B cell (primary cell): ENCODE measurements around the gene CCDC107. TPM values are rescaled to one million over a fixed set of nuclear protein-coding genes. Genes with fewer than 3 reads are reported as not detected.

Source experiments
- ATAC-seq: fragments of 200-7000 bp; cut with Tn5 transposase; one replicate; pipeline ENCODE4 v1.10.0; 2021; ENCODE audit warnings: low read depth, mild to moderate bottlenecking, moderate number of reproducible peaks, moderate library complexity
- CTCF ChIA-PET: fragments of 350-600 bp; sonication (Branson Sonifier 250); formaldehyde crosslinking; loops from one replicate; lab custom pipeline; 2021; ENCODE audit warnings: antibody characterized with exemption, inconsistent platforms; lab: Charles Lee
- POLR2A ChIA-PET: fragments of 350-600 bp; sonication (Branson Sonifier 250); formaldehyde crosslinking; loops from one replicate; lab custom pipeline; 2021; ENCODE audit warnings: antibody characterized with exemption; lab: Charles Lee
- DNase-seq: peaks from one replicate; pipeline ENCODE4 v3.0.0; 2013
- H2AFZ ChIP-seq: 2 replicates; pipeline ENCODE4 v1.6.1; 2012; ENCODE audit warnings: mild to moderate bottlenecking, low read depth, low read length; ENCODE audit not compliant: insufficient read depth, poor library complexity, severe bottlenecking
- H3K27ac ChIP-seq, 2 donors: 1 replicate in 1 of 2; 2 replicates in 1 of 2; pipeline ENCODE4 v1.5.1; 2012 to 2013; ENCODE audit warnings: low read length in 2 of 2, mild to moderate bottlenecking in 2 of 2, moderate library complexity in 1 of 2
- H3K27me3 ChIP-seq, 4 experiments: fragments of 200-600 bp in 1 of 4; sonication (generic) in 1 of 4; replicated peaks in 1 of 4; 1 replicate in 2 of 4; 2 replicates in 2 of 4; pipeline versions ENCODE4 v1.6.1 to v1.7.0; 2013 to 2016; ENCODE audit warnings: low read length in 3 of 4, mild to moderate bottlenecking in 2 of 4, mixed read lengths in 1 of 4, moderate library complexity in 1 of 4; ENCODE audit not compliant: insufficient read depth in 4 of 4, control insufficient read depth in 3 of 4; ENCODE audit errors: control extremely low read depth in 1 of 4
- H3K36me3 ChIP-seq, 2 experiments: replicated peaks in 1 of 2; 1 replicate in 1 of 2; 2 replicates in 1 of 2; pipeline versions ENCODE4 v1.6.1 to v1.7.1; 2013; ENCODE audit warnings: low read length in 1 of 2; ENCODE audit not compliant: insufficient read depth in 2 of 2, control insufficient read depth in 1 of 2; ENCODE audit errors: control extremely low read depth in 1 of 2, extremely low read depth in 1 of 2
- H3K4me1 ChIP-seq, 2 donors: fragments of 200-600 bp in 1 of 2; sonication (generic) in 1 of 2; 1 replicate in 1 of 2; 2 replicates in 1 of 2; pipeline versions ENCODE4 v1.5.1 to v1.6.1; 2013 to 2017; ENCODE audit warnings: low read length in 2 of 2; ENCODE audit not compliant: control insufficient read depth in 2 of 2, insufficient read depth in 2 of 2
- H3K4me2 ChIP-seq: replicated peaks from 2 replicates; pipeline ENCODE3; 2012; ENCODE audit warnings: mild to moderate bottlenecking, low read depth, low read length; ENCODE audit not compliant: poor library complexity, severe bottlenecking
- H3K4me3 ChIP-seq, 5 experiments: fragments of 200-600 bp in 1 of 5; sonication (generic) in 1 of 5; 1 replicate in 3 of 5; 2 replicates in 2 of 5; pipeline versions ENCODE4 v1.5.1 to v1.7.0; 2011 to 2016; ENCODE audit warnings: low read length in 4 of 5, mild to moderate bottlenecking in 4 of 5, low read depth in 2 of 5, control low read depth in 1 of 5, moderate library complexity in 1 of 5; ENCODE audit not compliant: insufficient read depth in 1 of 5; ENCODE audit errors: control extremely low read depth in 1 of 5, extremely low read depth in 1 of 5
- H3K79me2 ChIP-seq: fragments of 200-600 bp; sonication (generic); one replicate; pipeline ENCODE4 v1.6.0; 2016; ENCODE audit warnings: low read length; ENCODE audit not compliant: control insufficient read depth, insufficient read depth
- H3K9ac ChIP-seq: fragments of 200-600 bp; sonication (generic); 2 replicates; pipeline ENCODE4 v1.6.1; 2017; ENCODE audit warnings: mild to moderate bottlenecking, low read length, moderate library complexity
- H3K9me3 ChIP-seq, 3 donors: one replicate each; pipeline versions ENCODE4 v1.6.1 to v1.7.1; 2013; ENCODE audit warnings: low read length in 2 of 3; ENCODE audit not compliant: control insufficient read depth in 2 of 3, insufficient read depth in 1 of 3; ENCODE audit errors: control extremely low read depth in 1 of 3
- H4K20me1 ChIP-seq: 2 replicates; pipeline ENCODE4 v1.6.0; 2012; ENCODE audit warnings: mild to moderate bottlenecking, low read length; ENCODE audit not compliant: insufficient read depth, control insufficient read depth, poor library complexity, severe bottlenecking
- H3K27ac Mint-ChIP-seq: one replicate; pipeline ENCODE4 v1.8.0; 2021; ENCODE audit warnings: mixed read lengths
- H3K27me3 Mint-ChIP-seq: one replicate; pipeline ENCODE4 v1.8.0; 2021; ENCODE audit warnings: mixed read lengths
- H3K4me1 Mint-ChIP-seq: one replicate; pipeline ENCODE4 v1.8.0; 2021; ENCODE audit warnings: mixed read lengths
- H3K4me3 Mint-ChIP-seq: one replicate; pipeline ENCODE4 v1.8.0; 2021; ENCODE audit warnings: mixed read lengths
- H3K9me3 Mint-ChIP-seq: one replicate; pipeline ENCODE4 v1.8.0; 2022; ENCODE audit warnings: mixed read lengths; ENCODE audit not compliant: insufficient read depth
- EZH2 ChIP-seq: IDR thresholded peaks from 2 replicates; pipeline ENCODE4 v1.6.1; 2012; ENCODE audit warnings: borderline replicate concordance, low read depth, mild to moderate bottlenecking, moderate library complexity, low read length; ENCODE audit not compliant: insufficient read depth, poor library complexity, severe bottlenecking
- WGBS: methylation state at CpG from one replicate; pipeline ENCODE4 v1.1.5; 2013; ENCODE audit warnings: missing lambda C conversion rate; ENCODE audit not compliant: insufficient coverage; 5-methylcytosine and 5-hydroxymethylcytosine counted together
- intact Hi-C: fragments of 100-400 bp; cut with micrococcal nuclease; formaldehyde crosslinking; loops from one replicate; pipeline ENCODE4 v1.10.0; 2022
- polyA plus RNA-seq: library from polyadenylated mRNA; depleted of rRNA; stranded (reverse); fragments of >200 nt; gene quantifications from 2 replicates; pipeline ENCODE4 v1.2.3, GENCODE V29; 2012
- total RNA-seq, 2 donors: library from RNA; stranded (reverse); fragments of 120-200 nt in 1 of 2; gene quantifications; 1 replicate in 1 of 2; 2 replicates in 1 of 2; pipeline versions ENCODE4 v1.2.3 to v1.2.4, GENCODE V29; 2013 to 2022
- TF ChIP-seq, protein P1 (sequence below): fragments of 200-600 bp; IDR thresholded peaks from one replicate; pipeline ENCODE4 v1.8.0; 2022; ENCODE audit warnings: antibody characterized with exemption, mild to moderate bottlenecking

Gene CCDC107
- total and polyA plus RNA-seq, 2 donors (not counting 1 experiment from before 2014, with no cell fraction given) = 22.5 to 33.8 TPM

DNA sequence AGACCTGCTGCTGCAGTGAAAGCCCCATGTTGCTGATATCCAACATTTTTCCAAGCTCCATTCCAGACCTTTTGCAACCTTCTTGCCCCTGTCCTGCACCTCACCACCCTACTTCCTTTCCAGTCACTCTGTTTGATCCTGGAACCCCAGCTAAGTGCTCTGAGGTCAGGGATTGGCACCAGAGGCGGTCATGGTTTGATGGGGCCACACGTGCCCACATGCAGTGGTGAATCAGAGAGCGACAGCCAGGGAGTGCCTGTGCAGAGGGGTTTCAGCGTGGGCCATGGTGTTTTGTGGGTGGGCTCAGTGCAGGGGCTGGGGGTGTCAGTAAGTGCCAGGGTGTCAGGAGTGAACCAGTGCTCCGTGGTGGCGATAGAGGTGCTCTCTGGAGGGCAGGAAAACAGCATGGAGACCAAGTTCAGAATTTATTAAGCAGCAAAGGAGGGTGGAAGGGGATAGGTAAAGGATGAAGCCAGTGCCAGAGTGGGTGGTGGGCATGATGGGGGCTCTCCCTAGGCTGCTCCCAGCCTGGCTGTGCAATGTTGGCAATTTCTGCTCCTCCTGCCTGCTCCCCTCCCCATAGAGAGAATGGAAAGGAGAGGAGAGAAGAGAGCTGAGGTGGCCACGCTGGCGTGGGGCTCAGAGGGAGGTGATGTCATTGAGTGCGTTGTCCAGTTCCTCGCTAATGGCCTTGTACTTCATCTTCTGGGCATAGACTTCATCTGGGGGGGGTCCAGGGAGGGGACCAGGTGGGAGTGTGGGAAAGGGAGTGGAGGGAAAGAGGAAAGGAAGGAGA is 24.6 kb downstream of the CCDC107 start:
- ATAC-seq (no peak), DNase-seq (no peak)
- Mint-ChIP-seq H3K27me3 (no peaks in the 10 kb centered on the region), H3K4me3 (no peak overlapping the region), H3K27ac (peak overlapping the region; percentile 12), H3K4me1 (peaks cover 18% of the 10 kb centered on the region), H3K9me3 (no peaks in the 10 kb centered on the region)
- Histone ChIP-seq H3K79me2 (no peaks in the 10 kb centered on the region), H3K9ac (no peak overlapping the region), H3K27ac (no peak overlapping the region), H3K27me3 (no peaks in the 10 kb centered on the region), H3K36me3 (no peaks in the 10 kb centered on the region), H3K4me3 (no peak overlapping the region), H2AFZ (no peak overlapping the region), H4K20me1 (no peaks in the 10 kb centered on the region), H3K9me3 (no peaks in the 10 kb centered on the region), H3K4me1 (peaks cover 14 to 20% of the 10 kb centered on the region in 2 donors), H3K4me2 (no peak overlapping the region)
- POLR2A ChIA-PET = no interaction called here
- intact Hi-C loops = no loop called here
- CTCF ChIA-PET = interaction anchor here (7.6 kb wide), 1 partner anchor 12 kb away, joined by 82 read pairs; no protein-coding TSS in a partner anchor
- TF ChIP-seq, protein P1, sequence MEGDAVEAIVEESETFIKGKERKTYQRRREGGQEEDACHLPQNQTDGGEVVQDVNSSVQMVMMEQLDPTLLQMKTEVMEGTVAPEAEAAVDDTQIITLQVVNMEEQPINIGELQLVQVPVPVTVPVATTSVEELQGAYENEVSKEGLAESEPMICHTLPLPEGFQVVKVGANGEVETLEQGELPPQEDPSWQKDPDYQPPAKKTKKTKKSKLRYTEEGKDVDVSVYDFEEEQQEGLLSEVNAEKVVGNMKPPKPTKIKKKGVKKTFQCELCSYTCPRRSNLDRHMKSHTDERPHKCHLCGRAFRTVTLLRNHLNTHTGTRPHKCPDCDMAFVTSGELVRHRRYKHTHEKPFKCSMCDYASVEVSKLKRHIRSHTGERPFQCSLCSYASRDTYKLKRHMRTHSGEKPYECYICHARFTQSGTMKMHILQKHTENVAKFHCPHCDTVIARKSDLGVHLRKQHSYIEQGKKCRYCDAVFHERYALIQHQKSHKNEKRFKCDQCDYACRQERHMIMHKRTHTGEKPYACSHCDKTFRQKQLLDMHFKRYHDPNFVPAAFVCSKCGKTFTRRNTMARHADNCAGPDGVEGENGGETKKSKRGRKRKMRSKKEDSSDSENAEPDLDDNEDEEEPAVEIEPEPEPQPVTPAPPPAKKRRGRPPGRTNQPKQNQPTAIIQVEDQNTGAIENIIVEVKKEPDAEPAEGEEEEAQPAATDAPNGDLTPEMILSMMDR = no peak
- TF ChIP-seq EZH2 = no peak
- WGBS = 93% methylated on average over 8 of the region's 10 CpGs

DNA sequence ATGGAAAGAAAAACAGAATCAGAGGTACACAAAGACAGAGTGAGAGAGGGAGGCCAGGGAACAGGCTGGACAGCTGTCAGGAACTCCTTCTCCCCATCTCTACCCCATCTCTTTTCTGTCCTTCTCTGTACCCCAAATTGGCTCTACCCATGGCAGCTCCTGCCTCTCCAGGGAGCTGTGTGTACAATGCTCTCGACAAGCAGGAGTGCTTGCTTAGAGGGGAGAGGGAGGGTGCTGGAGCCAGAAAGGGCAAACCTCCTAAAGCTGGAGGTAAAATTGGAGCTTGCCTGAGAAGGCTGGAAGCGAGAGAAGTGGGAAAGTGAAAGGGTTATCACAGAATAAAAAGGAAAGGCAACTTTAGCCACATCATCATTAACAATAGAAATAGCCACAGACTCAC is 25.2 kb downstream of the CCDC107 start:
- DNase-seq (no peak), ATAC-seq (no peak)
- 40% methylated on average over 1 of the region's 2 CpGs for WGBS
- TF ChIP-seq EZH2 = no peak
- TF ChIP-seq, protein P1 = no peak
- Histone ChIP-seq H3K9me3 (no peaks in the 10 kb centered on the region), H3K4me1 (peaks cover 14 to 20% of the 10 kb centered on the region in 2 donors), H3K9ac (no peak overlapping the region), H4K20me1 (no peaks in the 10 kb centered on the region), H3K27me3 (no peaks in the 10 kb centered on the region), H3K27ac (no peak overlapping the region), H3K4me2 (no peak overlapping the region), H3K79me2 (no peaks in the 10 kb centered on the region), H2AFZ (no peak overlapping the region), H3K36me3 (no peaks in the 10 kb centered on the region), H3K4me3 (no peak overlapping the region)
- CTCF ChIA-PET = interaction anchor here (7.6 kb wide), 1 partner anchor 12 kb away, joined by 82 read pairs; no protein-coding TSS in a partner anchor
- Mint-ChIP-seq H3K27ac (peak overlapping the region; percentile 12), H3K4me1 (peaks cover 18% of the 10 kb centered on the region), H3K27me3 (no peaks in the 10 kb centered on the region), H3K4me3 (no peak overlapping the region), H3K9me3 (no peaks in the 10 kb centered on the region)
- POLR2A ChIA-PET = no interaction called here
- intact Hi-C loops = no loop called here
